Measurements from ENCODE around the gene GRAMD2B.

The GRAMD2B gene

DNA sequence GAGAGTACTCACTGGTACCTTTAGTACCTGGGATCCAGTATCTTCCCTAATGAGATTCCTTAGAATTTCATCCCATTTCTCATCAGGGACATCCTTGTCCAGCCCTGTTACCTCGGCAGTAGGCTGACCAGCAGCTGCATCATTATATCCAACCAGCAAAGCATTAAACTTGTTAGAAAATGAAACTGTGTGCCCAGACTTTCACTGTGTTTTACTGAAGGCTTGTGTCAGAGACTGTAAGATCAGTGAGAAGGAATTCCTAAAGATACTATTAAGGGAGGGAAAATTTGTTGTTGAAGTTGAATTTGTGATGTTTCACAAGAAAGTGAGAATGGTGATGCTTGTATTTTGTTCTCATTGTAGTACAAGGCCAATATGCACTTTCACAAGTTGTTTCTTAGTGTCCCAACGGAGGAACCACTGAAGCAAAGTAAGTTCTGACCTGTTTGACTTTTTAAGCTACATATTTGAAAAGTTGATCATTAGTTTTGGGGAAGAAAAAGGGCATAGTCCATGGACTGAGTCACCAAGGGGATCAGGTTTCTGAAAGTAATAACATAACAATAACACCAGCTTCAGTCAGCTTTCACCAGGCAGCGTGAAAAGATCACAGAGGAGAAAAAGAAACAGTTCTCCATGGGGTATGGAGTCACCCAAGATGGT is 48.8 kb downstream of the GRAMD2B start:
- TF ChIP-seq CTCF (IDR thresholded peaks at IDR 0.05; ENCODE audit: borderline replicate concordance, insufficient read depth, low read depth, low read length): no peak
- no peak overlapping the region for H3K4me3 ChIP-seq (ENCODE audit: low read depth, low read length)

DNA sequence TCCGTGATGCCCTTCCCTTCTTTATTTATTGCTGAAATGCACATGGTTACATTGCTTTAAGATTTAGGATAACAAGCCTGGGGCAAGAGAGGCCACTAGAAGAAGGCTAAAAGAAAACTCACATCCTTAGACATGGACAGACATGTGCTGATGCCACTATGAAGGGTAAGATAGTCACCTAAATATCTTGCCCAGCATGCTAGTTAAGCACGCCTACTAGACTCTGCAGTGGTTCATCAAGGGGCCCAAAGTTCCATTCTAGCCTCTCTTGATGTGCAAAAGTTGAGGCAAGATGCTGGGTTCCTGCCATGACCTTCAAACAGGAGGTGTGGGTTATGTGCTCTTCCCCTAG is 49.3 kb downstream of the GRAMD2B start:
- no peak overlapping the region for H3K4me3 ChIP-seq (ENCODE audit: low read depth, low read length)
- TF ChIP-seq CTCF (IDR thresholded peaks at IDR 0.05; ENCODE audit: borderline replicate concordance, insufficient read depth, low read depth, low read length): no peak

GRCh38 chr5:126477294-126478117 is 54.3 kb downstream of the GRAMD2B start:
- no peak overlapping the region for H3K4me3 ChIP-seq (ENCODE audit: low read depth, low read length)
- no peak for TF ChIP-seq CTCF (IDR thresholded peaks at IDR 0.05; ENCODE audit: borderline replicate concordance, insufficient read depth, low read depth, low read length)

GRCh38 chr5:126479810-126480209 is 56.6 kb downstream of the GRAMD2B start:
- no peak for TF ChIP-seq CTCF (IDR thresholded peaks at IDR 0.05; ENCODE audit: borderline replicate concordance, insufficient read depth, low read depth, low read length)
- no peak overlapping the region for H3K4me3 ChIP-seq (ENCODE audit: low read depth, low read length)

DNA sequence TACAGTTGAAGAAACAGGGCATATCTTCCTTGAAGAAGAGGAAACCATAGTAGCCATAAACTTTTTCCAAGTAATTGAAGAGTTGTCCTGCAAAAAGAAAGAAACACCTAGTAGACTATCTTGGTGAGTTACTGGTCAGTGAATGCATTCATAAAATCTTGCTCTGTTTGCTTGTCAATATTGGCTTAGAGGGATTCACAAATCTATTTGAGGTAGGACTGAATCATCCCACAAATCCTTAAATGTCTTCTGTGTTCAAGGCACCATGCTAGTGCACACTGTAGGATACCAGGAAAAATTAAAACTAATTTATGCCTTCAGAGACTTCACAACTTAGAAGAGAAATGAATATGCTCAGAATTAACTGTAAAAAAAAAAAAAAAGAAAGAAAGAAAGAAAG is 57.6 kb downstream of the GRAMD2B start:
- no peak for TF ChIP-seq CTCF (IDR thresholded peaks at IDR 0.05; ENCODE audit: borderline replicate concordance, insufficient read depth, low read depth, low read length)
- no peak overlapping the region for H3K4me3 ChIP-seq (ENCODE audit: low read depth, low read length)

GRCh38 chr5:126481243-126481642 is 58.0 kb downstream of the GRAMD2B start:
- no peak for TF ChIP-seq CTCF (IDR thresholded peaks at IDR 0.05; ENCODE audit: borderline replicate concordance, insufficient read depth, low read depth, low read length)
- no peak overlapping the region for H3K4me3 ChIP-seq (ENCODE audit: low read depth, low read length)

GRCh38 chr5:126482591-126482990 is 59.4 kb downstream of the GRAMD2B start:
- no peak for TF ChIP-seq CTCF (IDR thresholded peaks at IDR 0.05; ENCODE audit: borderline replicate concordance, insufficient read depth, low read depth, low read length)
- no peak overlapping the region for H3K4me3 ChIP-seq (ENCODE audit: low read depth, low read length)

Data from GM12875 (cell line).